Astrocyte of the cerebellum (primary cell): Measurements from ENCODE around the gene CENPP.
"Not testable (repeated sequence)": the region's sequence is repeated elsewhere in the genome, so short reads cannot be mapped to it uniquely, and the experiment has no call there.

Experiments
- DNase-seq: peaks from one replicate; pipeline ENCODE4 v3.0.0-alpha.2; 2011; ENCODE audit warnings: low read depth
- H3K4me3 ChIP-seq: 2 replicates; pipeline ENCODE4 v1.5.1; 2011; ENCODE audit warnings: mild to moderate bottlenecking, low read depth, low read length, moderate library complexity
- in situ Hi-C: cut with HindIII; loops from 2 replicates; pipeline ENCODE4 v1.10.0; 2017; ENCODE audit warnings: low sequenced_read_pairs
- TF ChIP-seq, protein P1 (sequence below): IDR thresholded peaks from 2 replicates; pipeline ENCODE4 v1.5.1; 2012; ENCODE audit warnings: low read length, low read depth, moderate library complexity, mild to moderate bottlenecking; ENCODE audit errors: missing control alignments

CENPP gene

DNA sequence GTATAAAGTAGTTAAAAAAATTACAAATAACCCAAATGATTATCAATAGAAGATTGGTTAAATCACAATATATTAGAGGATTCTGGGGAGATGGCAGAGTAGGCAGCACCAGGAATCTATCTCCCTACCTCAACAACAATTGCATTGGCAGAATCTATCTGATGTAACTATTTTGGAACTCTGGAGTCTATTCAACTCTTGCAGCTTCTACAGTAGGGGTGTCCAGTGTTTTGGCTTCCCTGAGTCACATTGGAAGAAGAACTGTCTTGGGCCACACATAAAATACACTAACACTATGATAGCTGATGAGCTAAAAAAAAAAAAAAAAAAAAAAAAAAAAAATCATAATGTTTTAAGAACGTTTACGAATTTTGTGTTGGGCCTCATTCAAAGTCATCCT is 239.2 kb downstream of the CENPP start:
- TF ChIP-seq, protein P1, sequence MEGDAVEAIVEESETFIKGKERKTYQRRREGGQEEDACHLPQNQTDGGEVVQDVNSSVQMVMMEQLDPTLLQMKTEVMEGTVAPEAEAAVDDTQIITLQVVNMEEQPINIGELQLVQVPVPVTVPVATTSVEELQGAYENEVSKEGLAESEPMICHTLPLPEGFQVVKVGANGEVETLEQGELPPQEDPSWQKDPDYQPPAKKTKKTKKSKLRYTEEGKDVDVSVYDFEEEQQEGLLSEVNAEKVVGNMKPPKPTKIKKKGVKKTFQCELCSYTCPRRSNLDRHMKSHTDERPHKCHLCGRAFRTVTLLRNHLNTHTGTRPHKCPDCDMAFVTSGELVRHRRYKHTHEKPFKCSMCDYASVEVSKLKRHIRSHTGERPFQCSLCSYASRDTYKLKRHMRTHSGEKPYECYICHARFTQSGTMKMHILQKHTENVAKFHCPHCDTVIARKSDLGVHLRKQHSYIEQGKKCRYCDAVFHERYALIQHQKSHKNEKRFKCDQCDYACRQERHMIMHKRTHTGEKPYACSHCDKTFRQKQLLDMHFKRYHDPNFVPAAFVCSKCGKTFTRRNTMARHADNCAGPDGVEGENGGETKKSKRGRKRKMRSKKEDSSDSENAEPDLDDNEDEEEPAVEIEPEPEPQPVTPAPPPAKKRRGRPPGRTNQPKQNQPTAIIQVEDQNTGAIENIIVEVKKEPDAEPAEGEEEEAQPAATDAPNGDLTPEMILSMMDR: no peak
- no peak for DNase-seq
- H3K4me3 ChIP-seq: no peak overlapping the region
- in situ Hi-C loops: loop anchor here (5.0 kb wide), 1 partner anchor 38 kb away; no protein-coding TSS in a partner anchor

DNA sequence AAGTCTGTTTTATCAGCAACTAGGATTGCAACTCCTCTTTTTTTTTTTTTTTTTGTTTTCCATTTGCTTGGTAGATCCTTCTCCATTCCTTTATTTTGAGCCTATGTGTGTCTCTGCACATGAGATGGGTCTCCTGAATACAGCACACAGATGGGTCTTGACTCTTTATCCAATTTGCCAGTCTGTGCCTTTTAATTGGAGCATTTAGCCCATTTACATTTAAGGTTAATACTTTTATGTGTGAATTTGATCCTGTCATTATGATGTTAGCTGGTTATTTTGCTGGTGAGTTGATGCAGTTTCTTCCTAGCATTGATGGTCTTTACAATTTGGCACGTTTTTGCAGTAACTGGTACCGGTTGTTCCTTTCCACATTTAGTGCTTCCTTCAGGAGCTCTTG is 246.1 kb downstream of the CENPP start:
- in situ Hi-C loops, H3K4me3 ChIP-seq, DNase-seq: not testable (repeated sequence)

DNA sequence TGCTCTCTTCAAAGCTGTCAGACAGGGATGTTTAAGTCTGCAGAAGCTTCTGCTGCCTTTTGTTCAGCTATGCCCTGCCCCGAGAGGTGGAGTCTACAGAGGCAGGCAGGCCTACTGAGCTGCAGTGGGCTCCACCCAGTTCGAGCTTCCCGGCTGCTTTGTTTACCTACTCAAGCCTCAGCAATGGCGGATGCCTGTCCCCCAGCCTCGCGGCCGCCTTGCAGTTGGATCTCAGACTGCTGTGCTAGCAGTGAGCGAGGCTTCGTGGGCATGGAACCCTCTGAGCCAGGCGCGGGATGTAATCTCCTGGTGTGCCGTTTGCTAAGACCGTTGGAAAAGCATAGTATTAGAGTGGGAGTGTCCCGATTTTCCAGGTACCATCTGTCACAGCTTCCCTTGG is 247.9 kb downstream of the CENPP start:
- DNase-seq, H3K4me3 ChIP-seq, in situ Hi-C loops: not testable (repeated sequence)

DNA sequence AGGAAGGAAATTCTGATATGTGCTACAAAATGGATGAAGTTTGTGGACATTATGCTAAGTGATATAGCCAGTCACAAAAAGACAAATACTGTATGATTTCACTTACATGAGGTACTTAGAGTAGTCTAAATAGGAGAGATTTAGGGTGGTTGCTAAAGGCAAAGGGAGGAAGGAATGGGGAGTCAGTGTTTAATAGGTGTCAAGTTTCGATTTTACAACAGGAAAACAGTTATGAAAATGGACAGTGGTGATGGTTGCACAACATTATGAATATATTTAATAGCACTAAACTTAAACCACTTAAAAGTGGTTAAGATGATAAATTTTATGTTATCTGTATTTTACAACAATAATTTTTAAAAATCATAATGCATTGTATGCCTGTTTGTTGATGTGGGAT is 250.4 kb downstream of the CENPP start:
- no peak overlapping the region for H3K4me3 ChIP-seq
- TF ChIP-seq, protein P1: no peak
- no peak for DNase-seq
- in situ Hi-C loops: no loop called here

DNA sequence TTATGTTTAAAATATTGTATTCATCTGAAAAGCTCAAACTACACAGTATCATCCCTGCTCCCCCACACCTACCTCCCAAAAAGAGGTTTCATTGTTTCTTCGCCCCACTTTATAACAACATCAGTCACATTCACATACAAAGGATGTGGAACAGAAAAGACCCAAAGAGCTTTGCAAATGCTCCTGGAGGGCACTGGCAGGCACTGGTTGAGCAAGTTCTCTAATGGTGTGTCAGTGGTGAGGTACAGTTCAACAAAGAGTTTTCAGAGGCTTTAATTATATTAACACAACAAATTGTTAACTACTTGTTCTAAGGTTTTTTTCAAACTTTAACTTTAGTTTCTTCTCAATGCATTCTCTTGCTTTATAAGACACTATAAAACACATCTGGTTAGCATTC is 264.2 kb downstream of the CENPP start:
- in situ Hi-C loops: no loop called here
- DNase-seq: no peak
- H3K4me3 ChIP-seq: no peak overlapping the region
- TF ChIP-seq, protein P1: no peak

DNA sequence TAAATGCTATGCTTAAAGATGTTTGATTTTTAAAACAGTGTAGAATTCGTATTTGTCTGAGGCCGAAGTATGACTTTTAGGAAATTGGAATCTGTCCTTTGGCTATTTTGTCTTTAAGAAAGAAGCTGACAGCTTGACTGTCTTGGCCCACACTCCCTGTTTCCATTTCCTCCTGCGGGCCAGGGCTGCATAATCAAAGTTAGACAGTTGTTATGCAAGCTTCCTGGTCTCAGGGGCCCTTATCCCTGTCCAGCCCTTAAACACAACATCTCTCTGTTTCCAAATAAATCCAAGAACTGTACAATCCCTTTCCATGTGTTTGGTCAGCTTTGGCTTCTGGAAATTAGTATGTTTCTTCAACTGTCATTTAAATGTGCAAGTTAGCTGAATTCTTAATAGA is 264.6 kb downstream of the CENPP start:
- H3K4me3 ChIP-seq: no peak overlapping the region
- no peak for DNase-seq
- TF ChIP-seq, protein P1: no peak
- in situ Hi-C loops: no loop called here

DNA sequence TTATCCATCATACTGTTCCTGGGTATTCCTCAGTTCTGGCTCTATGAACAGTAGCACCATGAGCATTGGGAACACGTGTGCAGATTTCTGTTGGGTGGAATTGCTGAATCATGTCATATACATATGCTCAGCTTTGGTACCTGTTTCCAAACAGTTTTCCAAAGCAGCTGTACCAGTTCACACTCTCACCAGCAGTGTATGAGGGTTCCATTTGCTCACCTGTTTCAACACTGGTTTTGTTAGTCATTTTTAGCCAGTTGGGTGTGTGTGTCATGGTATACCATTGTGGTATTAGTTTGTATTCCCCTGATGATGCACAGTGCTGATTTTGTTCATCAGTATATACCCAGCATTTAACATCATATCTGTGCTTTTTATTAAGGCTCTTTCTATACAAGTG is 266.8 kb downstream of the CENPP start:
- in situ Hi-C loops: no loop called here
- TF ChIP-seq, protein P1: no peak
- no peak for DNase-seq
- no peak overlapping the region for H3K4me3 ChIP-seq
